ENCODE results near the gene STX10. TPM values are rescaled to one million over a fixed set of nuclear protein-coding genes. Genes with fewer than 3 reads are reported as not detected.
A peak's percentile ranks its signal among the peaks of the same experiment; 100 is the strongest.

The STX10 gene
- total and polyA plus RNA-seq, 2 of the 4 experiments (the other 2 are of a cell fraction) = 64.9 to 82.0 TPM

GRCh38 chr19:13102666-13103580 lies 47.3 kb downstream of the STX10 start, which contains the start of gene LYL1:
TSS of gene LYL1 (minus strand) at chr19:13102858. CDS start at chr19:13101171, 1,687 bp downstream.
- DNase-seq (no peak), ATAC-seq (ENCODE audit: low read depth) (peak; percentile 70)
- Histone ChIP-seq H2AK5ac (ENCODE audit: low read depth, low read length) (peak within 1 kb of the TSS; percentile 59; the same call in 1 of the 2 replicates), H3K4me1 (ENCODE audit: control insufficient read depth, insufficient read depth, low read length) (peaks cover 12% of the 10 kb centered on the region), H2BK5ac (ENCODE audit: low read depth, low read length, poor library complexity, severe bottlenecking) (no peak within 1 kb of the TSS), H4K8ac (ENCODE audit: low read depth in 2 of 2, low read length in 2 of 2) (peak within 1 kb of the TSS; percentile 6 to 31; a peak in 2 of 4 replicates), H3K36me3 (ENCODE audit: control insufficient read depth, insufficient read depth, low read length) (peaks cover 14% of the 10 kb centered on the region), H3K79me1 (ENCODE audit: low read depth in 1 of 2, low read length in 2 of 2) (peaks cover 0 to 17% of the 10 kb centered on the region in 2 experiments; a peak in 1 of 4 replicates), H3K27me3 (ENCODE audit: control insufficient read depth, insufficient read depth, low read length) (no peaks in the 10 kb centered on the region), H3K9me3 (ENCODE audit: control insufficient read depth, insufficient read depth, low read length) (no peaks in the 10 kb centered on the region), H3K23ac (ENCODE audit: low read depth, low read length) (peak within 1 kb of the TSS; percentile 61), H3K4me2 (ENCODE audit: low read depth, low read length) (peak within 1 kb of the TSS; percentile 20), H2BK20ac (ENCODE audit: low read depth, low read length) (no peak within 1 kb of the TSS), H2BK15ac (ENCODE audit: low read depth, low read length) (no peak within 1 kb of the TSS), H3K14ac (replicated peaks; ENCODE audit: low read depth, low read length) (no peak within 1 kb of the TSS), H3K27ac (ENCODE audit: insufficient read depth, low read length) (peak within 1 kb of the TSS; percentile 45; the same call in 1 of the 2 replicates), H2AK9ac (replicated peaks; ENCODE audit: low read depth, low read length, poor library complexity) (peak within 1 kb of the TSS; percentile 71), H4K5ac (ENCODE audit: low read depth, low read length) (peak within 1 kb of the TSS; percentile 18), H3K9ac (ENCODE audit: low read depth, low read length) (peak within 1 kb of the TSS; percentile 39), H3K9me1 (ENCODE audit: insufficient read depth, low read length) (0 out of 2 replicates have a peak, but pooled peaks cover 4% of the 10 kb centered on the region), H2BK120ac (ENCODE audit: low read depth, low read length) (0 out of 2 replicates have a peak within 1 kb of the TSS, but pooled peaks have one; percentile 37), H3K56ac (ENCODE audit: extremely low read depth, insufficient read depth, low read length) (no peak within 1 kb of the TSS), H3K18ac (ENCODE audit: low read depth, low read length) (no peak within 1 kb of the TSS), H2AFZ (replicated peaks; ENCODE audit: low read length, poor library complexity) (peak within 1 kb of the TSS; percentile 81), H4K91ac (ENCODE audit: insufficient read depth, low read depth, low read length) (no peak within 1 kb of the TSS; the same call in 1 of the 2 replicates), H4K20me1 (ENCODE audit: insufficient read depth, low read length) (no peaks in the 10 kb centered on the region; the same call in 1 of the 2 replicates), H3K4me3 (ENCODE audit: insufficient read depth, low read depth, low read length) (no peak within 1 kb of the TSS), H3K4ac (ENCODE audit: low read depth, low read length) (peak within 1 kb of the TSS; percentile 66)
- CTCF ChIA-PET = no interaction called here
- POLR2A ChIA-PET (ENCODE audit: unreplicated experiment) = no interaction called here
- no peak for TF ChIP-seq RAD21 (IDR thresholded peaks at IDR 0.05; ENCODE audit: low read length)
- no peak for TF ChIP-seq RCOR1 (IDR thresholded peaks at IDR 0.05; ENCODE audit: insufficient replicate concordance, low read length)
- WGBS, 2 experiments (ENCODE audit: extremely low coverage in 2 of 2, insufficient read length in 1 of 2) = 14% methylated on average over 22 of the region's 47 CpGs; no CpG with 5 or more reads in 1 of the 2 experiments
- in situ Hi-C loops (cut with MboI; ENCODE audit: low sequenced_read_pairs) = no loop called here
- BruUV-seq (replicated peaks) = no TSS peak
- intact Hi-C loops (cut with micrococcal nuclease) = no loop called here
- dilution Hi-C loops (cut with HindIII; ENCODE audit: low sequenced_read_pairs, unreplicated experiment) = no loop called here

All from IMR-90 (cell line).